OCI-LY1 (cell line): ENCODE data around the gene GATA3.

ENCODE experiments used
- EZH2 ChIP-seq: fragments of 200-600 bp; sonication (generic), shearing (Covaris generic); IDR thresholded peaks from 2 replicates; pipeline ENCODE4 v1.8.0; 2017; ENCODE audit warnings: borderline replicate concordance, mixed run types, mild to moderate bottlenecking, antibody characterized with exemption, low read length, moderate library complexity, mixed read lengths
- TF ChIP-seq, protein P1 (sequence below): fragments of 200-600 bp; sonication (generic), shearing (Covaris generic); IDR thresholded peaks from 2 replicates; pipeline ENCODE4 v1.5.1; 2017; ENCODE audit warnings: mild to moderate bottlenecking, antibody characterized with exemption, low read length, moderate library complexity, mixed read lengths

DNA sequence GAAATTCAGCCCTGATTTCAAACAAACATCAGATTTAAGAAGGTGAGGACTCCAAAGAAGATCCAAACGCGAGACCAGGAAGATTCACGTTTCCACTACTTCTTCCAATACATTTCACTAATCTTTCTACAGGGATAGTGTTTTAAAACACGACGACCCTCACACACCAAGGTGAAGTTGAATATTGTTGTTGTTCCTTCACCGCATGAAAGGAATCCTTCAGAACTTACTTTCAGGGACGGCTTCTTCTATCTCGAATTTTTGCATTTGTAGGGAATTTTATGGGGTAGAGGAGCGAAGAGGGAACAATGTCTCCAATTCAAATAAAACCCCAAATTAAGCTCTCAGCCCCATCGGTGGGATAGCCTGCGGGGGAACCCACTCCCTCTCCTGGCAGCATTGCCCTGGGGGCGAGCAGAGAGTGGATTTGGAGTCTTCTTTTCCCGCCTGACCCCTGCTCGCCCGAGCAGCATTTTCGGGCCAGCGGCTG is 1.5 kb upstream of the GATA3 start:
- TF ChIP-seq, protein P1, sequence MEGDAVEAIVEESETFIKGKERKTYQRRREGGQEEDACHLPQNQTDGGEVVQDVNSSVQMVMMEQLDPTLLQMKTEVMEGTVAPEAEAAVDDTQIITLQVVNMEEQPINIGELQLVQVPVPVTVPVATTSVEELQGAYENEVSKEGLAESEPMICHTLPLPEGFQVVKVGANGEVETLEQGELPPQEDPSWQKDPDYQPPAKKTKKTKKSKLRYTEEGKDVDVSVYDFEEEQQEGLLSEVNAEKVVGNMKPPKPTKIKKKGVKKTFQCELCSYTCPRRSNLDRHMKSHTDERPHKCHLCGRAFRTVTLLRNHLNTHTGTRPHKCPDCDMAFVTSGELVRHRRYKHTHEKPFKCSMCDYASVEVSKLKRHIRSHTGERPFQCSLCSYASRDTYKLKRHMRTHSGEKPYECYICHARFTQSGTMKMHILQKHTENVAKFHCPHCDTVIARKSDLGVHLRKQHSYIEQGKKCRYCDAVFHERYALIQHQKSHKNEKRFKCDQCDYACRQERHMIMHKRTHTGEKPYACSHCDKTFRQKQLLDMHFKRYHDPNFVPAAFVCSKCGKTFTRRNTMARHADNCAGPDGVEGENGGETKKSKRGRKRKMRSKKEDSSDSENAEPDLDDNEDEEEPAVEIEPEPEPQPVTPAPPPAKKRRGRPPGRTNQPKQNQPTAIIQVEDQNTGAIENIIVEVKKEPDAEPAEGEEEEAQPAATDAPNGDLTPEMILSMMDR: no peak
- no peak for TF ChIP-seq EZH2
